GM12874 (cell line): ENCODE measurements around the gene STMND1.

Experiments used
- CTCF ChIP-seq: IDR thresholded peaks from 2 replicates; pipeline ENCODE4 v1.5.1; 2011; ENCODE audit warnings: low read depth, mild to moderate bottlenecking, control low read depth, low read length, moderate library complexity; ENCODE audit not compliant: insufficient read depth

STMND1 gene

GRCh38 chr6:17088091-17088611 is 13.7 kb upstream of the STMND1 start:
- TF ChIP-seq CTCF, result no peak

GRCh38 chr6:17091122-17091521 is 10.7 kb upstream of the STMND1 start:
- 0 out of 2 replicates have a peak, but pooled peaks have one; percentile 5 for TF ChIP-seq CTCF

GRCh38 chr6:17093686-17094085 is 8.2 kb upstream of the STMND1 start:
- peak; percentile 6; the same call in 1 of the 2 replicates for TF ChIP-seq CTCF

- TF ChIP-seq CTCF, result no peak
Measured at GRCh38 chr6:17096096-17096495, 5.8 kb upstream of the STMND1 start.

- no peak for TF ChIP-seq CTCF
Measured at GRCh38 chr6:17096652-17097051, 5.2 kb upstream of the STMND1 start.

- TF ChIP-seq CTCF, result no peak
Measured at GRCh38 chr6:17097982-17098381, 3.9 kb upstream of the STMND1 start.

- no peak for TF ChIP-seq CTCF
Measured at GRCh38 chr6:17098538-17098937, 3.3 kb upstream of the STMND1 start.

- TF ChIP-seq CTCF, result no peak
Measured at GRCh38 chr6:17099401-17100059, 2.3 kb upstream of the STMND1 start.
